NT2/D1 (cell line): ENCODE results near the gene RUNX3.

ENCODE experiments used
- YY1 ChIP-seq: IDR thresholded peaks from 2 replicates; pipeline ENCODE4 v1.6.1; 2011; ENCODE audit not compliant: insufficient read length, insufficient read depth
- ZNF274 ChIP-seq: IDR thresholded peaks from 2 replicates; pipeline ENCODE4 v1.6.1; 2011; ENCODE audit warnings: mild to moderate bottlenecking, low read depth, low read length

- TF ChIP-seq ZNF274 (no peak), YY1 (no peak)
Measured at GRCh38 chr1:24858277-24858676, 71.8 kb downstream of the RUNX3 start.
